B cell (primary cell): ENCODE data around the gene AS3MT. TPM values are rescaled to one million over a fixed set of nuclear protein-coding genes. Genes with fewer than 3 reads are reported as not detected.

Experiments
- ATAC-seq: fragments of 200-7000 bp; cut with Tn5 transposase; one replicate; pipeline ENCODE4 v1.10.0; 2021; ENCODE audit warnings: low read depth, mild to moderate bottlenecking, moderate number of reproducible peaks, moderate library complexity
- CTCF ChIA-PET: fragments of 350-600 bp; sonication (Branson Sonifier 250); formaldehyde crosslinking; loops from one replicate; lab custom pipeline; 2021; ENCODE audit warnings: antibody characterized with exemption, inconsistent platforms; lab: Charles Lee
- POLR2A ChIA-PET: fragments of 350-600 bp; sonication (Branson Sonifier 250); formaldehyde crosslinking; loops from one replicate; lab custom pipeline; 2021; ENCODE audit warnings: antibody characterized with exemption; lab: Charles Lee
- DNase-seq: peaks from one replicate; pipeline ENCODE4 v3.0.0; 2013
- H2AFZ ChIP-seq: 2 replicates; pipeline ENCODE4 v1.6.1; 2012; ENCODE audit warnings: mild to moderate bottlenecking, low read depth, low read length; ENCODE audit not compliant: insufficient read depth, poor library complexity, severe bottlenecking
- H3K27ac ChIP-seq, 2 donors: 1 replicate in 1 of 2; 2 replicates in 1 of 2; pipeline ENCODE4 v1.5.1; 2012 to 2013; ENCODE audit warnings: low read length in 2 of 2, mild to moderate bottlenecking in 2 of 2, moderate library complexity in 1 of 2
- H3K27me3 ChIP-seq, 4 experiments: fragments of 200-600 bp in 1 of 4; sonication (generic) in 1 of 4; replicated peaks in 1 of 4; 1 replicate in 2 of 4; 2 replicates in 2 of 4; pipeline versions ENCODE4 v1.6.1 to v1.7.0; 2013 to 2016; ENCODE audit warnings: low read length in 3 of 4, mild to moderate bottlenecking in 2 of 4, mixed read lengths in 1 of 4, moderate library complexity in 1 of 4; ENCODE audit not compliant: insufficient read depth in 4 of 4, control insufficient read depth in 3 of 4; ENCODE audit errors: control extremely low read depth in 1 of 4
- H3K36me3 ChIP-seq, 2 experiments: replicated peaks in 1 of 2; 1 replicate in 1 of 2; 2 replicates in 1 of 2; pipeline versions ENCODE4 v1.6.1 to v1.7.1; 2013; ENCODE audit warnings: low read length in 1 of 2; ENCODE audit not compliant: insufficient read depth in 2 of 2, control insufficient read depth in 1 of 2; ENCODE audit errors: control extremely low read depth in 1 of 2, extremely low read depth in 1 of 2
- H3K4me1 ChIP-seq, 2 donors: fragments of 200-600 bp in 1 of 2; sonication (generic) in 1 of 2; 1 replicate in 1 of 2; 2 replicates in 1 of 2; pipeline versions ENCODE4 v1.5.1 to v1.6.1; 2013 to 2017; ENCODE audit warnings: low read length in 2 of 2; ENCODE audit not compliant: control insufficient read depth in 2 of 2, insufficient read depth in 2 of 2
- H3K4me2 ChIP-seq: replicated peaks from 2 replicates; pipeline ENCODE3; 2012; ENCODE audit warnings: mild to moderate bottlenecking, low read depth, low read length; ENCODE audit not compliant: poor library complexity, severe bottlenecking
- H3K4me3 ChIP-seq, 5 experiments: fragments of 200-600 bp in 1 of 5; sonication (generic) in 1 of 5; 1 replicate in 3 of 5; 2 replicates in 2 of 5; pipeline versions ENCODE4 v1.5.1 to v1.7.0; 2011 to 2016; ENCODE audit warnings: low read length in 4 of 5, mild to moderate bottlenecking in 4 of 5, low read depth in 2 of 5, control low read depth in 1 of 5, moderate library complexity in 1 of 5; ENCODE audit not compliant: insufficient read depth in 1 of 5; ENCODE audit errors: control extremely low read depth in 1 of 5, extremely low read depth in 1 of 5
- H3K79me2 ChIP-seq: fragments of 200-600 bp; sonication (generic); one replicate; pipeline ENCODE4 v1.6.0; 2016; ENCODE audit warnings: low read length; ENCODE audit not compliant: control insufficient read depth, insufficient read depth
- H3K9ac ChIP-seq: fragments of 200-600 bp; sonication (generic); 2 replicates; pipeline ENCODE4 v1.6.1; 2017; ENCODE audit warnings: mild to moderate bottlenecking, low read length, moderate library complexity
- H3K9me3 ChIP-seq, 3 donors: one replicate each; pipeline versions ENCODE4 v1.6.1 to v1.7.1; 2013; ENCODE audit warnings: low read length in 2 of 3; ENCODE audit not compliant: control insufficient read depth in 2 of 3, insufficient read depth in 1 of 3; ENCODE audit errors: control extremely low read depth in 1 of 3
- H4K20me1 ChIP-seq: 2 replicates; pipeline ENCODE4 v1.6.0; 2012; ENCODE audit warnings: mild to moderate bottlenecking, low read length; ENCODE audit not compliant: insufficient read depth, control insufficient read depth, poor library complexity, severe bottlenecking
- H3K27ac Mint-ChIP-seq: one replicate; pipeline ENCODE4 v1.8.0; 2021; ENCODE audit warnings: mixed read lengths
- H3K27me3 Mint-ChIP-seq: one replicate; pipeline ENCODE4 v1.8.0; 2021; ENCODE audit warnings: mixed read lengths
- H3K4me1 Mint-ChIP-seq: one replicate; pipeline ENCODE4 v1.8.0; 2021; ENCODE audit warnings: mixed read lengths
- H3K4me3 Mint-ChIP-seq: one replicate; pipeline ENCODE4 v1.8.0; 2021; ENCODE audit warnings: mixed read lengths
- H3K9me3 Mint-ChIP-seq: one replicate; pipeline ENCODE4 v1.8.0; 2022; ENCODE audit warnings: mixed read lengths; ENCODE audit not compliant: insufficient read depth
- EZH2 ChIP-seq: IDR thresholded peaks from 2 replicates; pipeline ENCODE4 v1.6.1; 2012; ENCODE audit warnings: borderline replicate concordance, low read depth, mild to moderate bottlenecking, moderate library complexity, low read length; ENCODE audit not compliant: insufficient read depth, poor library complexity, severe bottlenecking
- WGBS: methylation state at CpG from one replicate; pipeline ENCODE4 v1.1.5; 2013; ENCODE audit warnings: missing lambda C conversion rate; ENCODE audit not compliant: insufficient coverage; 5-methylcytosine and 5-hydroxymethylcytosine counted together
- intact Hi-C: fragments of 100-400 bp; cut with micrococcal nuclease; formaldehyde crosslinking; loops from one replicate; pipeline ENCODE4 v1.10.0; 2022
- polyA plus RNA-seq: library from polyadenylated mRNA; depleted of rRNA; stranded (reverse); fragments of >200 nt; gene quantifications from 2 replicates; pipeline ENCODE4 v1.2.3, GENCODE V29; 2012
- total RNA-seq, 2 donors: library from RNA; stranded (reverse); fragments of 120-200 nt in 1 of 2; gene quantifications; 1 replicate in 1 of 2; 2 replicates in 1 of 2; pipeline versions ENCODE4 v1.2.3 to v1.2.4, GENCODE V29; 2013 to 2022
- TF ChIP-seq, protein P1 (sequence below): fragments of 200-600 bp; IDR thresholded peaks from one replicate; pipeline ENCODE4 v1.8.0; 2022; ENCODE audit warnings: antibody characterized with exemption, mild to moderate bottlenecking

AS3MT gene
- total and polyA plus RNA-seq, 2 donors (not counting 1 experiment from before 2014, with no cell fraction given): 0.25 TPM; not detected in 1

DNA sequence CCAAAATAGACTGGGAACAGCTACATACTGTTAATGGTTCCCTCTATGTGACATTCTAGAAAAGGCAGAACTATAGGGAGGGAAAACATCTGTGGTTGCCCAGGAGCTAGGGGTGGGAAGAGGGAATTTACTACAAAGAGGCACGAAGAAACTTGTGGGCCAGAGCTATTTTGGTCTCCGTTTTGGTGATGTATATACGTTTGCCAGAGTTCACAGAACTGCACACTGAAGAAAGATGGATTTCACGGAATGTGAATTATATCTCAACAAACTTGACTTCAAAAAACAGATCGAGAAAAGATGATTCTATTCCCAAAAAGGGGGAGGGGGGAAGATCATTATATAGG lies 386 bp upstream of the AS3MT start:
- POLR2A ChIA-PET: interaction anchor here (0.8 kb wide), 1 partner anchor 49 kb away, joined by 3 read pairs; the partner anchor contains the start of gene CNNM2
- Histone ChIP-seq H3K9me3 (no peaks in the 10 kb centered on the region), H3K36me3 (peaks cover 5% of the 10 kb centered on the region in 2 experiments), H3K4me2 (peak overlapping the region; percentile 59), H4K20me1 (no peaks in the 10 kb centered on the region), H2AFZ (no peak overlapping the region), H3K4me3 (no peak overlapping the region), H3K27ac (no peak overlapping the region), H3K27me3 (peaks cover 0 to 13% (median 5%) of the 10 kb centered on the region in 4 experiments), H3K9ac (peak overlapping the region; percentile 37), H3K79me2 (no peaks in the 10 kb centered on the region), H3K4me1 (peaks cover 7 to 11% of the 10 kb centered on the region in 2 donors)
- DNase-seq (no peak), ATAC-seq (no peak)
- intact Hi-C loops: no loop called here
- WGBS: 63% methylated on average over 3 of the region's 5 CpGs
- Mint-ChIP-seq H3K9me3 (no peaks in the 10 kb centered on the region), H3K27me3 (peaks cover 33% of the 10 kb centered on the region), H3K4me3 (peak overlapping the region; percentile 75), H3K4me1 (peaks cover 16% of the 10 kb centered on the region), H3K27ac (no peak overlapping the region)
- TF ChIP-seq, protein P1, sequence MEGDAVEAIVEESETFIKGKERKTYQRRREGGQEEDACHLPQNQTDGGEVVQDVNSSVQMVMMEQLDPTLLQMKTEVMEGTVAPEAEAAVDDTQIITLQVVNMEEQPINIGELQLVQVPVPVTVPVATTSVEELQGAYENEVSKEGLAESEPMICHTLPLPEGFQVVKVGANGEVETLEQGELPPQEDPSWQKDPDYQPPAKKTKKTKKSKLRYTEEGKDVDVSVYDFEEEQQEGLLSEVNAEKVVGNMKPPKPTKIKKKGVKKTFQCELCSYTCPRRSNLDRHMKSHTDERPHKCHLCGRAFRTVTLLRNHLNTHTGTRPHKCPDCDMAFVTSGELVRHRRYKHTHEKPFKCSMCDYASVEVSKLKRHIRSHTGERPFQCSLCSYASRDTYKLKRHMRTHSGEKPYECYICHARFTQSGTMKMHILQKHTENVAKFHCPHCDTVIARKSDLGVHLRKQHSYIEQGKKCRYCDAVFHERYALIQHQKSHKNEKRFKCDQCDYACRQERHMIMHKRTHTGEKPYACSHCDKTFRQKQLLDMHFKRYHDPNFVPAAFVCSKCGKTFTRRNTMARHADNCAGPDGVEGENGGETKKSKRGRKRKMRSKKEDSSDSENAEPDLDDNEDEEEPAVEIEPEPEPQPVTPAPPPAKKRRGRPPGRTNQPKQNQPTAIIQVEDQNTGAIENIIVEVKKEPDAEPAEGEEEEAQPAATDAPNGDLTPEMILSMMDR: no peak
- no peak for TF ChIP-seq EZH2
- CTCF ChIA-PET: interaction anchor here (1.0 kb wide), 1 partner anchor 49 kb away, joined by 3 read pairs; the partner anchor contains the start of gene CNNM2

DNA sequence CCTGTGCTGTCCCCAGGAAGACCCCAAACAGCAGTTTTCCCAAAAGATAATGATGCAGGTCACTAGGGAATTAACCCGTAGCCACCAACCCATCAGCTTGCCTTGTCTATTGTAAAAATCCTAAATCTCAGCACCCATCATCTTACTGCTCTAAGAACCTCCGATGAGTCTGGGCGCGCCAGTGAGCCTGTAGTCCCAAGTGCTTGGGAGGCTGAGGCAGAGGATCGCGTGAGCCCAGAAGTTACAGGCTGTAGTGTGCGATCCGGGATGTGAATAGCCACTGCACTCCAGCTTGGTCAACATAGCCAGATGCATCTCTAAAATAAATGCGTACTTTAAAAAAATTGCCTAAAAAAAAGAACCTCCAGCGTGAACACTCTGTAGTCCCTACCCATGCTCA lies 951 bp downstream of the AS3MT start:
- Mint-ChIP-seq H3K27me3 (peaks cover 38% of the 10 kb centered on the region), H3K27ac (no peak overlapping the region), H3K9me3 (no peaks in the 10 kb centered on the region), H3K4me1 (peaks cover 16% of the 10 kb centered on the region), H3K4me3 (peak overlapping the region; percentile 69)
- DNase-seq (no peak), ATAC-seq (no peak)
- no peaks in the 10 kb centered on the region for H3K79me2 ChIP-seq
- H3K4me1 ChIP-seq: peaks cover 7 to 11% of the 10 kb centered on the region in 2 donors
- intact Hi-C loops: no loop called here
- TF ChIP-seq EZH2: no peak
- TF ChIP-seq, protein P1: no peak
- WGBS: 97% methylated on average over 7 of the region's 10 CpGs
- no peak overlapping the region for H3K9ac ChIP-seq
- no peak overlapping the region for H3K4me2 ChIP-seq
- H3K27ac ChIP-seq: no peak overlapping the region
- H3K4me3 ChIP-seq: no peak overlapping the region
- H3K36me3 ChIP-seq: peaks cover 3% of the 10 kb centered on the region in 2 experiments
- no peak overlapping the region for H2AFZ ChIP-seq
- peaks cover 0 to 13% (median 5%) of the 10 kb centered on the region in 4 experiments for H3K27me3 ChIP-seq
- no peaks in the 10 kb centered on the region for H3K9me3 ChIP-seq
- CTCF ChIA-PET: no interaction called here
- POLR2A ChIA-PET: no interaction called here
- no peaks in the 10 kb centered on the region for H4K20me1 ChIP-seq
